ENCODE results near the gene HSPA12A.

HSPA12A gene

DNA sequence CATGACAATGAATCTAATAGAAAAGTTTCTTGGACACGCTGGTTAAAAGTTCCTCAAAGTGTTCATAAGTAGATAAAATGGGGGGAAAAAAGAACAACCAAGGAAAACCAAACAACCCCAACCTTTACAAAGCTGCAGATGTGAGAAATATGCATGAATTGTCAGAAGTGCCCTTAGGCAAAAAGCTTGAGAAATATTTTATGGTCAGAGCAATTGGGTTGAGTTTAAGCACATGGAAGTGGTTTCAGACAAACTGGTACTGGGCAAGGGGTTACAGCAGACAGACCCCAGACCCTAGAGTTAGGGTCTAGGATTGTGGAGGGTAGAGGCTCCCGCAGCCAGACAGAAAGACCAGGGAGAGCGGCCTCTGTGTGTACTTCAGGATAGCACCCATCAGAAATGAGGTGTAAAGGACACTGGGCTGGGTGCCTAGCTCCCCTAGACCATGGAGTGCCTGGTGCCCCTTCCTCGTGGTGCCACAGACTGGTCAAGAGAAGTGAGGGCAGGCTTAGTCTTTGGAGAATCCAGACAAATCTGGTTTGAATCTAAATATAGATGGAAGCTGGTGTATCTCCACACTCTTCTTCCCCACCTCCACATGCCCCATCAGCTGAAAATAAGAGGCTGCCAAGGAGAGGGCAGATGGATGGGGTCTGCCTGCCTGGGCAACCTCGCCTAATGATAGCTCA lies 84.4 kb downstream of the HSPA12A start:
- no peak for DNase-seq

DNA sequence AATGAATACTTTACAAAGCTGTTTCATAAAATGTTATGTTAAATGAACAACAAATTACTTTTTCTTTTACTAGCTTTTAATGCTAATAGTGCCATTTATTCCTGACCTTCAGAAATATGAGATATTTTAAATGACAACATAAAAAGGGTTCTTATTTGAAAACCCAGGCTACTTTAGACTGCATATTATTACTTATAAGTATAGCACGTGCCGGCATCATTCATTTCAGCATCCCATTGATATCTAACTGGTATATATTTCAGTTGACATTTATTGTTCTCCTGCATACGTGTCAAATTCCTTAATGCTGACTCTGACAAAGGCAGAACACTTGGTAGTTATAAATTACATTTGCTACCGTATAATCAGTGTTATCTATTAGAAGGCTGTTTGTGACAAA lies 86.3 kb downstream of the HSPA12A start:
- DNase-seq = no peak

GRCh38 chr10:116655568-116655967 lies 86.8 kb downstream of the HSPA12A start:
- no peak for DNase-seq

DNA sequence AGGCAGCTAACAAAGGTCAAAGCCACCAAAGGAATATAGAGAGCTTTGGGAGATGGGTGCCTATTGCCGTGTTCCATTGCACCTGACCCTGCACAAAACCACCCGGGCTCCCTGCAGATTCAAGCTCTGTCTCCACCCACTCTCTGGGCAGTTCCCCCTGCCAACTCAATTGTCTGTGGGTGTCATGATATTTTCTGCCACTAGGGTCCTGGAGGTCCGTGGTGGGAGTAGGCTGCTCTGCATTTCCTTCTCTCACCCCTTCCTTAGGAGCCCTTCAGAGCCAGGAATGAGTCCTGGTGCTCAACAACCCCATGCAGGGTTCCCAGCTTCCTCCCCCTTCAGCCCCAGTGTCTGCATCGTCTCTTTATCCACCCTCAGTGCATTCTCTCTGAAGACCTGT lies 87.5 kb downstream of the HSPA12A start:
- DNase-seq = no peak

DNA sequence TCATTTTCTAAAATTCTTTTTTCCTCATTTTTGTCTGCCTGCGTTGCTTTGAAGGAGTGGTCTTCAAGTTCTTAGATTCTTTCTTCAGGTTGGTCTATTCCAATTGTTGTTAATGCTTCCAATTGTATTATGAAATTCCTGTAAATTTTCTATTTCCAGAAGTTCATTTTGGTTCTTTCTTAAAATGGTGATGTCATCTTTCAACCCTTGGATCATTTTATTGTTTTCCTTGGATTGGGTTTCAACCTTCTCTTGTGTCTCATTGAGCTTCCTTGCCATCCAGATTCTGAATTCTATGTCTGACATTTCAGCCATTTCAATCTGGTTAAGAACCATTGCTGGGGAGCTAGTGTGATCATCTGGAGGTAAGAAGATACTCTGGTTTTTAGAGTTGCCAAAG lies 88.5 kb downstream of the HSPA12A start:
- no peak for DNase-seq

GRCh38 chr10:116648903-116649302 lies 93.5 kb downstream of the HSPA12A start:
- no peak for DNase-seq

DNA sequence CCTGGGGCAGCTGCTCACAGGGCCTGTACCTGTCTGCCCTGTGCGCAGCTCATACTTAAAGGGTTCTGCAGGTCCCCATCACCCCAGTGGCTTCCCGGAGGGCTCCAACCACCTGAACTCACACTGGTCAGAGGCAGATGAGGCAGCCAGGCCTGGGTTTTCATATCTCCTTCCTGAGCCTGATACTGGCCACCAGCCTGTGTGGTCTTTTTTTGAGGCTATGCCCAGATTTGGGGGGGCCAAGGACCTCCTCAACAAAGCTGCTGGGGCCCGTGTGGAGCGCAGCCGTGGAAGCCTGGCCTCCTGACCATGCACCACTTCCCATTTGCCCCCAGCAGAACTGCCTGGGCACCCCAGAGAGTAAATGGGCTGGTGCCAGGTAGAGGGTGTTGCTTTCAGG lies 95.9 kb downstream of the HSPA12A start:
- no peak for DNase-seq

GRCh38 chr10:116637830-116638229 lies 104.5 kb downstream of the HSPA12A start:
- no peak for DNase-seq

GRCh38 chr10:116636976-116637375 lies 105.4 kb downstream of the HSPA12A start:
- no peak for DNase-seq

- no peak for DNase-seq
These were observed 106.0 kb downstream of the HSPA12A start for GRCh38 chr10:116636385-116636784.

DNA sequence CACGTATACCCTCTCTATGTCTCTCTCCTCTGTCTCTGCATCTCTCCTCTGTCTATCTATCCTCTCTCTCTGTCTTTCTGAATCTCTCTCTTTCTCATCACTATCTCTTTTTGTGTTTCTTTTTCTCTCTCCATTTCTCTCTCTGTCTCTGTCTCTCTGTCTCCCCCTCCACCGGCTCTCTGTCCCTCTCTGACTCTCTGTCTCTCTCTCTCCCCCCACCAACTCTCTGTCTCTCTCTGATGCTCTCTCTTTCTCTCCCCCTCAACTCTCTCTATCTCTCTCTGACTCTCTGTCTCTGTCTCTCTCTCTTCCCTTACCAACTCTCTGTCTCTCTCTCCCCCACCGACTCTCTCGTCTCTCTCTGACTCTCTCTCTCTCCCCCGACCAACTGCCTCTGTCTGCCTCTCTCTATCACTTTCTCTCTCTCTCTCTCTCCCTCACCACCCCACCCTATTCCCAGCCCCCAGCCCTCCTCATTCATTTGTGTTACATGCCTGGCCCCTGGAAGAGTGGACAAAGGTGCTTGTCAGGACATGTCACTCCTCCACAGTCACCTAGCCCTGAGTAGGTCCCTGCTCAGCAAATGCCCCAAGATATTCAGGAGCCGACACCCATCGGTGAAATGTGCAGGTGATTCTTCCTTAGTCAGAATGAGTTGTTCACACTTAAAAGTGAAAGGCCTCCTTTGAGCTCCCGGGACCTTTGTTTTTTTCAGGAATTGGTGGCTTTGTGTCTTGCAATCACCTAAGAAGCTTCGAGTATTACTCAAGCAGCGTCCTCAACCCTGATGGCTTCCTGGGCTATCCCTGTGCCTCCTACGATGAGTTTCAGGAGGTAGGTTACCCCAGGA lies 108.0 kb downstream of the HSPA12A start:
- no peak for DNase-seq

DNA sequence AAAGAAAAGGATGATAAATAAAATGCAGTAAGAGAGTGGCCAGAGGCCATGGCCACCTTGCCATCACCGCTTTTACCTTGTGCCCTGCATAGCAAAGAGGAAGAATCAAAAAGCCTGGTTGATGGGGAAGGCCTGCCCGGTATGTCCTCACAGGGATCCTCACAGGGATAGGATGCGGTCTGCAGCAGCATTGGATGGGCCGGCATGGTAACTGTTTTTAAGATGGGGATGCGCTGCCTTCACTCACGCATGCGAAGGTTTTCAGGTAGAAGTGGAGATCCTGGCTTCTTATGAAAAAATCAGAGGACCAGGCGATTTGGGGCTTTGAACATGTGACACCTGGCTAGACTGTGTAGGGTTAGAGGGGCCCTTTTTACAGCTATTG lies 109.2 kb downstream of the HSPA12A start:
- DNase-seq = no peak

- no peak for DNase-seq
These were observed 109.7 kb downstream of the HSPA12A start for GRCh38 chr10:116632596-116633215.

DNA sequence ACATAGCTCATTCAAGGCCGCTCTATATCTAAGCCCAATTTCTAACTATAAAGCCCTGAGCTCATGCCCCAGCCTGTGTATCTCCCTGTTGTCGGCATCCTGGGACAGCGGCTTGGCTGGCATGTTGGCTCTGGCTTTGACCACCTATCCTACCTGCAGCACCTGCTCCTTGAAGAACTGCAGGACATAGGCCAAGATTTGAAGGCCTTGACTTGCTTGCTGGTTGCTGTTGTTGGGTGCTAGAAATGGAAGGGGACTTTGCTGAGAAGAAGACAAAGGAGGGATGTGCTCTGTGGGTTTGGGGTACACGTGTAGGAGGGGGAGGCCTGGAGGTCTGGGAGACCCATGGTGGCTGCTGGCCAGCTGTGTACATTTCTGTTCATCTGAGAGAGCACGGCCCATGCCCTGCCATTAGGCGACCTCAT lies 110.5 kb downstream of the HSPA12A start:
- DNase-seq = no peak

- no peak for DNase-seq
These were observed 112.3 kb downstream of the HSPA12A start for GRCh38 chr10:116630020-116630419.

- DNase-seq = no peak
These were observed 113.0 kb downstream of the HSPA12A start for GRCh38 chr10:116629340-116629739.

- DNase-seq = no peak
These were observed 114.9 kb downstream of the HSPA12A start for GRCh38 chr10:116627386-116627933.

GRCh38 chr10:116626815-116627214 lies 115.6 kb downstream of the HSPA12A start:
- no peak for DNase-seq

- DNase-seq = no peak
These were observed 116.5 kb downstream of the HSPA12A start for GRCh38 chr10:116625845-116626244.

- no peak for DNase-seq
These were observed 120.3 kb downstream of the HSPA12A start for GRCh38 chr10:116621934-116622655.

DNA sequence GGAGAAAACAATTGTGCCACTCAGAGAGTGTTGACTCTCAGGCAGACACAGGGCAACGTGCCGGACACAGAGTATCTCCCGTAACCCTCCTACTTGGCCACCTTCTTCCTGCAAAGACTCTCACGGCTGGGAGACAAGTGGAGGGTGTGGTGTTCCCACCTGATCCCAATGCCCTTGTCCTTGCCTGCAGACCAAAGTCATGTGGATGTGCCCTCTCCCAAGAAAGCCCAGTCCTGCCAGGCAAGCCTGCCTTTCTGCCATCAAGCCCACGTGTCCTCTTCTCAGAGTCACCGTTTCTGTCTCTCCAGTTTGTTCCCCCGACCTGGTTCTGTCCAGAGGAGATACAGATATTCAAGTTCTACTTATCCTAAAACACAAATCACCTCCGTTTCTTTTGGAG lies 120.9 kb downstream of the HSPA12A start:
- no peak for DNase-seq

Data from NCI-H2171 treated with DMSO at 0.1 percent for 48 hours (cell line).